Suprapubic skin (tissue), 4 donors: ENCODE results near the gene VAMP8. TPM values are rescaled to one million over a fixed set of nuclear protein-coding genes. Genes with fewer than 3 reads are reported as not detected.
"Not testable (repeated sequence)": the region's sequence is repeated elsewhere in the genome, so short reads cannot be mapped to it uniquely, and the experiment has no call there.

Experiments used
- DNase-seq, 2 donors: peaks; one replicate each; pipeline ENCODE4 v3.0.0-alpha.2; 2019; ENCODE audit warnings: low spot score in 2 of 2
- H3K27ac ChIP-seq: fragments of 200-600 bp; sonication (generic); one replicate; pipeline ENCODE4 v1.5.1; 2019
- H3K27me3 ChIP-seq: fragments of 200-600 bp; sonication (generic); one replicate; pipeline ENCODE4 v1.5.1; 2019
- H3K36me3 ChIP-seq: fragments of 200-600 bp; sonication (generic); one replicate; pipeline ENCODE4 v1.5.1; 2019
- H3K4me1 ChIP-seq: fragments of 200-600 bp; sonication (generic); one replicate; pipeline ENCODE4 v1.5.1; 2019
- H3K4me3 ChIP-seq: fragments of 200-600 bp; sonication (generic); one replicate; pipeline ENCODE4 v1.5.1; 2019; ENCODE audit warnings: mild to moderate bottlenecking
- H3K9me3 ChIP-seq: fragments of 200-600 bp; sonication (generic); one replicate; pipeline ENCODE4 v1.5.1; 2019
- CTCF ChIP-seq, 2 donors: fragments of 200-600 bp in 1 of 2; fragments of 450-650 bp in 1 of 2; sonication (generic) in 1 of 2; IDR thresholded peaks; one replicate each; pipeline ENCODE4 v1.5.1; 2016 to 2019; ENCODE audit warnings: antibody characterized with exemption in 2 of 2, mild to moderate bottlenecking in 1 of 2, moderate library complexity in 1 of 2
- EP300 ChIP-seq: sonication (generic); formaldehyde crosslinking; IDR thresholded peaks from one replicate; pipeline ENCODE4 v1.6.1; 2017; ENCODE audit warnings: antibody characterized with exemption
- POLR2A ChIP-seq, 2 donors: fragments of 450-650 bp; IDR thresholded peaks; one replicate each; pipeline ENCODE4 v1.6.1; 2017; ENCODE audit warnings: antibody characterized with exemption in 2 of 2, mild to moderate bottlenecking in 2 of 2, moderate library complexity in 2 of 2
- POLR2AphosphoS5 ChIP-seq, 3 donors: sonication (generic); formaldehyde crosslinking; IDR thresholded peaks; one replicate each; pipeline ENCODE4 v1.6.1; 2017; ENCODE audit warnings: antibody characterized with exemption in 3 of 3
- WGBS: methylation state at CpG from one replicate; pipeline ENCODE4 v1.1.5; 2018; 5-methylcytosine and 5-hydroxymethylcytosine counted together
- total RNA-seq, 4 donors: library from RNA; depleted of rRNA; stranded (reverse); fragments of >200 nt; gene quantifications; one replicate each; pipeline ENCODE4 v1.1.0, GENCODE V29; 2016

VAMP8 gene
- total RNA-seq, 4 donors from 2014 or later = 85.5 to 123 (median 96.0) TPM

GRCh38 chr2:85589982-85590791 is 12.8 kb downstream of the VAMP8 start:
- no peaks in the 10 kb centered on the region for H3K27me3 ChIP-seq
- TF ChIP-seq EP300 (no peak), POLR2AphosphoS5 (IDR thresholded peaks at IDR 0.05) (peak in 1 of 3 donors; percentile 15), POLR2A (IDR thresholded peaks at IDR 0.05) (no peak), CTCF (IDR thresholded peaks at IDR 0.05) (no peak)
- no peak overlapping the region for H3K4me3 ChIP-seq
- WGBS = 54% methylated on average over 7 of the region's 7 CpGs
- H3K4me1 ChIP-seq = peaks cover 77% of the 10 kb centered on the region
- DNase-seq = no peak
- no peaks in the 10 kb centered on the region for H3K9me3 ChIP-seq
- no peaks in the 10 kb centered on the region for H3K36me3 ChIP-seq
- peak overlapping the region; percentile 84 for H3K27ac ChIP-seq

DNA sequence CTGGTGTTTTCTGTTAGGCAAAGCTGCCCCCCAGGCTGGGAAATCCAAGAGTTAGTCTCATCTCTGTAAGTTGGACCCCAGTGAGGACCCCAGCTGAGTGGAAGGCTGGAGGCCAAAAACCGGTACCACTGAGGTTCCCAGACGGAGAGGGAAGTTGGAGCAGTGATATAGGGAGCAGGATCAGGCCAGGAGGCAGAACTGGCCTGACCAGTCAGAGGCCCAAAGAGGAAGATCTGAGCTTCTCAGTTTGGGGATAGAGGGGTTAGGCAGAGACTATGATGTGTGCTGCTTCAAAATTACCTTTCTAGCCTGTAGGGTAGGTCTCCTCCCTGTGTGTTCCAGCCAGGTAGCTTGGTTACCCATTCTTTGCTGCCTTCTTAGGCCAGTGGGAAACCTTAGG is 13.6 kb downstream of the VAMP8 start:
- H3K4me1 ChIP-seq = peaks cover 70% of the 10 kb centered on the region

DNA sequence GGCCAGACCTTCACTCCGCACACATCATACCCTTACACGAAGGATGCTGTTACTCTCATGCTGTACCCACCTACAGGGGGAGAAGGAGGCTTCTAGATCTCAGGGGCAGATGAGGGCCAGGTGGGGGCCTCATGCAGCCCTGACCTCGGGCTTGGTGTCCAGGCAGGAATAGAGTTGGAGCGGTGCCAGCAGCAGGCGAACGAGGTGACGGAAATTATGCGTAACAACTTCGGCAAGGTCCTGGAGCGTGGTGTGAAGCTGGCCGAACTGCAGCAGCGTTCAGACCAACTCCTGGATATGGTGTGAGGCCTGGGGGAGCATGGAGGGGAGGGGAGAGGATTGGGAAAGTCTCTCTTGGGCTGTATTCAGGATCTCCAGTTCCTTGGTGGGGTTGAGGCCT is 14.2 kb downstream of the VAMP8 start:
- WGBS = 85% methylated on average over 11 of the region's 12 CpGs
- Histone ChIP-seq H3K4me3 (no peak overlapping the region), H3K9me3 (no peaks in the 10 kb centered on the region), H3K27ac (peak overlapping the region; percentile 84), H3K4me1 (peaks cover 70% of the 10 kb centered on the region), H3K27me3 (no peaks in the 10 kb centered on the region), H3K36me3 (no peaks in the 10 kb centered on the region)
- no peak for DNase-seq
- TF ChIP-seq POLR2A (IDR thresholded peaks at IDR 0.05) (no peak), CTCF (IDR thresholded peaks at IDR 0.05) (no peak), POLR2AphosphoS5 (IDR thresholded peaks at IDR 0.05) (no peak), EP300 (no peak)

More for the DNA sequence above, 13.6 kb downstream of the VAMP8 start:
- Histone ChIP-seq H3K9me3 (no peaks in the 10 kb centered on the region), H3K27ac (peak overlapping the region; percentile 84), H3K36me3 (no peaks in the 10 kb centered on the region), H3K4me3 (no peak overlapping the region), H3K27me3 (no peaks in the 10 kb centered on the region)
- WGBS = 86% methylated on average over 2 of the region's 2 CpGs
- no peak for TF ChIP-seq EP300
- no peak for TF ChIP-seq POLR2AphosphoS5 (IDR thresholded peaks at IDR 0.05)
- TF ChIP-seq CTCF (IDR thresholded peaks at IDR 0.05) = no peak
- TF ChIP-seq POLR2A (IDR thresholded peaks at IDR 0.05) = no peak
- no peak for DNase-seq

- Histone ChIP-seq H3K4me1 (peaks cover 71% of the 10 kb centered on the region), H3K27ac (peak overlapping the region; percentile 84)
- DNase-seq, H3K4me3 ChIP-seq, H3K27me3 ChIP-seq, H3K9me3 ChIP-seq, H3K36me3 ChIP-seq: not testable (repeated sequence)
- 86% methylated on average over 9 of the region's 9 CpGs for WGBS
These were observed 14.9 kb downstream of the VAMP8 start for GRCh38 chr2:85592299-85592698.

DNA sequence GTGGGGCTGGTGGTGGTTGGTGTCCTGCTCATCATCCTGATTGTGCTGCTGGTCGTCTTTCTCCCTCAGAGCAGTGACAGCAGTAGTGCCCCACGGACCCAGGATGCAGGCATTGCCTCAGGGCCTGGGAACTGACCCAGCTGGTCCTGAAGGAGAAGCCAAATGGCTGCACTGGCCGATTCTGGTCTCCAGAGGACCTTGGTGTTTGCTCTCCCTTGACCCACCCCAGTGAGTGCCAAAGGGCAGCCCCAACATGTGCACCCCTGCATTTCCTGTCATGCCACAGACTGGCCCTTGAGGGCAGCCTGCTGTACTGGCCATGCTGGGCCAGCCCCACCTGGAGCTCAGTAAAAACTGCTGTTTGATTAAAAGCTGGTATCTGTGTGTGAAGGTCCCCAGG is 15.6 kb downstream of the VAMP8 start:
- peaks cover 67% of the 10 kb centered on the region for H3K4me1 ChIP-seq
- H3K36me3 ChIP-seq = peaks cover 11% of the 10 kb centered on the region
- no peak overlapping the region for H3K27ac ChIP-seq
- no peak for DNase-seq
- 40% methylated on average over 1 of the region's 3 CpGs for WGBS
- no peaks in the 10 kb centered on the region for H3K9me3 ChIP-seq
- TF ChIP-seq POLR2AphosphoS5 (IDR thresholded peaks at IDR 0.05) (no peak), EP300 (no peak), POLR2A (IDR thresholded peaks at IDR 0.05) (no peak), CTCF (IDR thresholded peaks at IDR 0.05) (no peak)
- no peak overlapping the region for H3K4me3 ChIP-seq
- H3K27me3 ChIP-seq = no peaks in the 10 kb centered on the region
